Measurements from ENCODE around the gene VSIG8.

Gene VSIG8

GRCh38 chr1:159855709-159856108 lies 6.7 kb downstream of the VSIG8 start:
- DNase-seq, result no peak

- DNase-seq, result peak in 13 of 14 donors; percentile 9 to 75 (median 65)
Observed at GRCh38 chr1:159854693-159855192, 7.7 kb downstream of the VSIG8 start.

GRCh38 chr1:159854116-159854692 lies 8.3 kb downstream of the VSIG8 start:
- peak in 12 of 14 donors; percentile 9 to 78 (median 56) for DNase-seq

- DNase-seq, result no peak
Observed at GRCh38 chr1:159853417-159854115, 8.9 kb downstream of the VSIG8 start.

GRCh38 chr1:159851407-159851806 lies 11.1 kb downstream of the VSIG8 start:
- no peak for DNase-seq

GRCh38 chr1:159849626-159850366 lies 12.7 kb downstream of the VSIG8 start:
- no peak for DNase-seq

- DNase-seq, result no peak
Observed at GRCh38 chr1:159848326-159848725, 14.1 kb downstream of the VSIG8 start.

GRCh38 chr1:159847231-159847630 lies 15.2 kb downstream of the VSIG8 start:
- DNase-seq, result no peak

GRCh38 chr1:159845751-159846629 lies 16.5 kb downstream of the VSIG8 start:
- no peak for DNase-seq

- DNase-seq, result no peak
Observed at GRCh38 chr1:159843459-159843858, 19.0 kb downstream of the VSIG8 start.

GRCh38 chr1:159841749-159842148 lies 20.7 kb downstream of the VSIG8 start:
- DNase-seq, result no peak

GRCh38 chr1:159839116-159839849 lies 23.2 kb downstream of the VSIG8 start:
- no peak for DNase-seq

GRCh38 chr1:159838715-159839114 lies 23.7 kb downstream of the VSIG8 start:
- DNase-seq, result no peak

- DNase-seq, result no peak
Observed at GRCh38 chr1:159835862-159836525, 26.5 kb downstream of the VSIG8 start.

GRCh38 chr1:159835356-159835755 lies 27.1 kb downstream of the VSIG8 start:
- DNase-seq, result no peak

- DNase-seq, result no peak
Observed at GRCh38 chr1:159832309-159832708, 30.1 kb downstream of the VSIG8 start.

- no peak for DNase-seq
Observed at GRCh38 chr1:159831412-159832141, 30.9 kb downstream of the VSIG8 start.

GRCh38 chr1:159830722-159831121 lies 31.7 kb downstream of the VSIG8 start:
- no peak for DNase-seq

- DNase-seq, result no peak
Observed at GRCh38 chr1:159829822-159830465, 32.5 kb downstream of the VSIG8 start.

GRCh38 chr1:159829273-159829634 lies 33.2 kb downstream of the VSIG8 start:
- DNase-seq, result peak in 9 of 14 donors; percentile 9 to 65 (median 25)

Measured in C1 segment of cervical spinal cord (tissue), 14 donors.